Activated T-cell treated with anti-CD3 and anti-CD28 coated beads for 24 hours (primary cell): ENCODE measurements around the gene ACAP2.
"Not testable (repeated sequence)": the region's sequence is repeated elsewhere in the genome, so short reads cannot be mapped to it uniquely, and the experiment has no call there.

Experiments used
- DNase-seq: peaks from one replicate; pipeline ENCODE4 v3.0.0-alpha.2; 2020; ENCODE audit warnings: low read depth

Gene ACAP2

GRCh38 chr3:195443391-195443989 is 670 bp upstream of the ACAP2 start:
- DNase-seq = no peak

GRCh38 chr3:195441992-195442572 is 738 bp downstream of the ACAP2 start:
- DNase-seq = peak; percentile 23

GRCh38 chr3:195441476-195441991 is 1.3 kb downstream of the ACAP2 start:
- DNase-seq = no peak

DNA sequence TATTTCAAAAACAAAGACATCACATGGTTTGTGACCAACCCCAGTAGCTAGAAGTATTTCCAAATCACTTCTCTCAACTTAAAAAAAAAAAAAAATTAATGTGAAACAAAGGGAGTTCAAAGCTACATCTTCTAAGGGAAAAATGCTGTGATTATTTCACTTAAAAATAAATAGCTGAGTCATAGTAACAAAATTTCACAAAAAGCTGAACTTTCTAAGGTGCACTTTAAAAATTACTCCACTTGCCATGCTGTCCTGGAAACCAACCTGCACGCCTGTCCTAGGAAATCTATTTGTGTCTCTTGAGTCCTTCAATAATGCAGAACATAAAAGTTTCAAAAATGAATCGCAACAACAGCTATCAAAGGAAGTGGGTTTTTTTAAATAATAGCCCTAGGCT is 1.8 kb downstream of the ACAP2 start:
- DNase-seq = no peak

DNA sequence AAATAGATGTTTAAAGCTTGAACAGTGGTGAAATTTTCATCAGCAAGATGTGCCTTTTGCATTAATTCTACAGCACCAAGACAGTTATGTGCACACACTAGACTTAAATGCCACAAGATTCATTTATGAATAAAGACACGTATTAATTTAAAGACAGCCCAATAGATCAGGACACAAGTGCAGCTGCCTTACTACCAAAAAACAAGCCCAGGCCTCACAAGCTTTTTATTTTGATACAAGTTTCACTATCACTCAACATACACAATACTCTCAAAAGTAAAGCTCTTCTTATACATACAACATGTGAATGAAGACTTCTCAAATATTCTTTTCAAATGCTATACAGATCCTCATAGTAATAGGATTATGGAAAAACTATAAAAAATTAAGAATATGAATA is 2.4 kb downstream of the ACAP2 start:
- no peak for DNase-seq

DNA sequence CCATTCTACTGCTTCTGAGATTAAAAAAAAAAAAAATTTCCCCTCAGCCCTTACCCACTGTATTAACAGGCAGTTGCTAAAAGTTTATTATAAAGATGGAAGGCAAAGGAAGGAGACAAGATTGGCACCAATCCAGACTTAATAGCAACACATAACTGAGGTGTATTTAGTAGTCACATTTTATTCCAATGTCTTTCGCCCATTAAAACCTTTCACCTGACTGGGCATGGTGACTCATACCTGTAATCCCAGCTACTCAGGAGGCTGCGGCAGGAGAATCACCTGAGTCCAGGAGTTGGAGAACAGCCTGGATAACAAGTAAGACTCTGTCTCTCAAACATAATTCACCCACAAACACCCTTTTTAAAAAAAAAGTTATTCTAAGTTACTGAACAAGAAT is 4.4 kb downstream of the ACAP2 start:
- DNase-seq = no peak

DNA sequence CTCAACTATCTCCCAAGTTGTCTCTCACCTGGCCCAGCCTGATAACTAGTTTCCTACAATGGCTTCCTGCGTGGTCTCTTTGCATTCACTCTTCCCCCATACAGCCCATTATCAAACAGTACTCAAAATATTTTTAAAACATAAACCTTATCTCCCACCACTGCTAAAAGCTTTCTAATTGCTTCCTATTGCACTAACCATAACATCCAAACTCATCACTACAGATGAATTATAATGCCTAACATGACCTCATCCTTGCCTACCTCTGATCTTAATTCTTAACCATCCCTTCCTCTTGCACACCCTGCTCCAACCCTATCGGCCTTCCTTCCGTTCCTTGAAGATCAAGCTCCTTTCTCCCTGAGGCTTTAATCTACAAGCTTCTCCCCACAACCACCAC is 17.0 kb downstream of the ACAP2 start:
- DNase-seq = no peak

DNA sequence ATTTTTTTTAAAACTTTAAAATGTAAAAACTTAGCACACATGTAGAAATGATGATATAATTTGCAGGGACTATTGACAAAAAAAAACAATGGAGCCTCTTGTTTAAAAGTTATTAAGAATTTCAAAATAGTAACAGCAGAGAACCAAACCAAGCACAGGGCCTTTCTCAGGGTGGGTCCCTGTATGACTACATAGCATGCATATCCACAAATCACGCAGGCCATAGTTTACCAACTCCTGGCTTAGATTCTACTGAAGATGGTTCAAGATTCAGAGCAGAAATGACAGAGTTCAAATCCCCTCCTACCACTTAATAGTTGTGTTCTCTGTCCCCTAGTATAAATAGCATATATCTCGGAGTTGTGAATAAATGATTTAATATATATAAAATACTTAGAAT is 19.0 kb downstream of the ACAP2 start:
- no peak for DNase-seq

DNA sequence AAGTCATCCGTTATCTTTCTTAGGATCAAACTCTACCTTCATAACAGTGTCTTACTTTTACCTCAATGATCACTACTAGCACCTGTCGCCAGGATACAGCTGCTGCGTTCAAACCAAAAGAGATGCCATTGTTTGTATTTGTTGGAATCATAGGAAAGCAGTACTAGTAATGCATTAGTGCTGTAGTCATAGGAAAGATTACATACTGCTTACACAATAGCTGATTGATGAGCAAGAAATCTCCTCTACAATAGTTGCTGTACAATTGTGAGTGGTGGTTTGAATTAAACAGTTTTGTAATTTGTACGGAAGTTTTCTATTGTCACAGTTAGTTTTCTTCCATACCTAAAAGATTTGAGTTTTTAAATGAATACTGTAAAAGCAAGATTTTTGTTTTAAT is 21.4 kb downstream of the ACAP2 start:
- DNase-seq = no peak

DNA sequence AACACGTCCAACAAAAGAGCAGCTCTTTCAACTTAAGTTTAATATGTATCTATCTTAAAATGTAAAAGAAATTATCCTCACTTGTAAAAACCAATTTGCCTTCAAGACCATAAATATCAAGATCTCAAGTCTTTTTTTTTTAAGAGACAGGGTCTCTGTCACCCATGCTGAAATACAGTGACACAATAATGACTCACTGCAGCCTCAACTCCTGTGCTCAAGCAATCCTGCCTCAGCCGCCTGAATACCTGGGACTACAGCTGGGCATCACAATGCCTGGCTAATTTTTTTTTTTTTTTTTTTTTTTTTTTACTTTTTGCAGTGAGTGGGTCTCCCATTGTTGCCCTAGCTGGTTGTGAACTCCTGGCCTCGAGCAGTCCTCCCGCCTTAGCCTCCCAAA is 26.0 kb downstream of the ACAP2 start:
- no peak for DNase-seq

DNA sequence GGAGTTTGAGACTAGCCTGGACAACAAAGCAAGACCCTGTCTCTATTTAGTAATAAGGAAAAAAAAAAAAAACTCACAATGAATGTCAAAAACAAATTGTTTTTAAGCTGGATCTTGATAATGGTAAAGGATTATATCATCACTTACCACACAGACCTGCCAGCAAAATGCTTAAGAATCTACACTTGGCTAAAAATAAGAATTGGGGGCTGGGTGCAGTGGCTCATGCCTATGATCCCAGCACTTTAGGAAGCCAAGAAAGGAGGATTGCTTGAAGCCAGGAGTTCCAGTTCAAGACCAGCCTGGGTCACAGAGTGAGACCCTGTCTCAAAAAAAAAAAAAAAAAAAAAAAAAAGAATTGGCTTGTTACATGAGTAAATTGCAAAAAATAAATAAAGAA is 31.0 kb downstream of the ACAP2 start:
- no peak for DNase-seq

- no peak for DNase-seq
These were observed 32.3 kb downstream of the ACAP2 start for GRCh38 chr3:195410546-195410945.

DNA sequence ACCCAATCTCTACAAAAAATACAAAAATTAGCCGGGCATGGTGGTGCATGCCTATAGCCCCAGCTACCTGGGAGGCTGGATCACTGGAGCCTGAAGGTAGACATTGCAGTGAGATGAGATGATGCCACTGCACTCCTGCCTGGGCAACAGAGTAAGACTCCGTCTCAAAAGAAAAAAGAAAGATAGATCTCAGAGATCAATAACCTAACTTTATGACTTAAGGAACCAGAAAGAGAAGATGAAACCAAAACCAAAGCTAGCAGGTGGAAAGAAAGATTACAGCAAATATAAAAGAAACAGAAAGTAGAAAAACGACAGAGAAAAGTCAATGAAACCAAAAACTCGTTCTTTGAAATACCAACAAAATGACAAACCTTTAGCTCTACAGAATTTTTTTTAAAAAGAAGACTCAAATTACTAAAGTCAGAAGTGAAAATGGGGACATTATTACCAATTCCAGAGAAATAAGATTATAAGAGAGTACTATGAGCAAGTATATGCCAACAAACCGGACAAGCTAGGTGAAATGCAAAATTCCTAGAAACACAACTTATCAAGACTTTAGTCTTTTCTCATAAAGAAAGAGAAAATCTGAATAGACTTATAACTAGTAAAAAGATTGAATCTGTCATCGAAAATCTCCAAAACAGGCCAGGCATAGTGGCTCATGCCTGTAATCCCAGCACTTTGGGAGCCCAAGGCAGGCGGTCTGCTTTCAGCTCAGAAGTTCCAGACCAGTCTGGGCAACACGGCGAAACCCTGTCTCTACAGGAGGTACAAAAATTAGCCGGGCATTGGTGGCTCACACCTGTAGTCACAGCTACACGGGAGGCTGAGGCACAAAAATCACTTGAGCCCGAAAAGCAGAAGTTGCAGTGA is 35.0 kb downstream of the ACAP2 start:
- no peak for DNase-seq

GRCh38 chr3:195405651-195406050 is 37.2 kb downstream of the ACAP2 start:
- no peak for DNase-seq

- DNase-seq = no peak
These were observed 38.9 kb downstream of the ACAP2 start for GRCh38 chr3:195403841-195404408.

GRCh38 chr3:195403244-195403643 is 39.6 kb downstream of the ACAP2 start:
- no peak for DNase-seq

GRCh38 chr3:195401943-195402342 is 40.9 kb downstream of the ACAP2 start:
- no peak for DNase-seq

DNA sequence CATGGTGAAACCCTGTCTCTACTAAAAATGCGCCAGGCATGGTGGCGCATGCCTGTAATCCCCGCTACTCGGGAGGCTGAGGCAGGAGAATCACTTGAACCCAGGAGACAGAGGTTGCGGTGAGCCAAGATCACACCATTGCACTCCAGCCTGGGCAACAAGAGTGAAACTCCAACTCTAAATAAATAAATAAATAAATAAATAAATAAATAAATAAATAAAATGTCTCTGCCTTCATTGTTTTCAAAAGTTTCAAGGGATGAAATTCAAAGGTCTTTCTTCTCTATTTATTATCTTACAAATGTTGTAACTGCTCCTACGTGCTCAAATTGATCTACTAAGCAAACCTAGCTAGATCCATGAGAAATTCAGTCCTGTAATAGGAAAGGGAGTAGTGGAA is 44.4 kb downstream of the ACAP2 start:
- not testable (repeated sequence) for DNase-seq

- no peak for DNase-seq
These were observed 45.3 kb downstream of the ACAP2 start for GRCh38 chr3:195397524-195397923.

GRCh38 chr3:195395208-195395816 is 47.5 kb downstream of the ACAP2 start:
- no peak for DNase-seq

- no peak for DNase-seq
These were observed 48.1 kb downstream of the ACAP2 start for GRCh38 chr3:195394700-195395099.

- no peak for DNase-seq
These were observed 48.8 kb downstream of the ACAP2 start for GRCh38 chr3:195394024-195394423.
